ENCODE measurements around the gene UCK1. TPM values are rescaled to one million over a fixed set of nuclear protein-coding genes. Genes with fewer than 3 reads are reported as not detected.

UCK1 gene
- total and polyA plus RNA-seq, 2 of the 13 experiments (the other 11 are each of a cell fraction or from before 2014, with no cell fraction given), result 11.0 to 24.1 TPM

DNA sequence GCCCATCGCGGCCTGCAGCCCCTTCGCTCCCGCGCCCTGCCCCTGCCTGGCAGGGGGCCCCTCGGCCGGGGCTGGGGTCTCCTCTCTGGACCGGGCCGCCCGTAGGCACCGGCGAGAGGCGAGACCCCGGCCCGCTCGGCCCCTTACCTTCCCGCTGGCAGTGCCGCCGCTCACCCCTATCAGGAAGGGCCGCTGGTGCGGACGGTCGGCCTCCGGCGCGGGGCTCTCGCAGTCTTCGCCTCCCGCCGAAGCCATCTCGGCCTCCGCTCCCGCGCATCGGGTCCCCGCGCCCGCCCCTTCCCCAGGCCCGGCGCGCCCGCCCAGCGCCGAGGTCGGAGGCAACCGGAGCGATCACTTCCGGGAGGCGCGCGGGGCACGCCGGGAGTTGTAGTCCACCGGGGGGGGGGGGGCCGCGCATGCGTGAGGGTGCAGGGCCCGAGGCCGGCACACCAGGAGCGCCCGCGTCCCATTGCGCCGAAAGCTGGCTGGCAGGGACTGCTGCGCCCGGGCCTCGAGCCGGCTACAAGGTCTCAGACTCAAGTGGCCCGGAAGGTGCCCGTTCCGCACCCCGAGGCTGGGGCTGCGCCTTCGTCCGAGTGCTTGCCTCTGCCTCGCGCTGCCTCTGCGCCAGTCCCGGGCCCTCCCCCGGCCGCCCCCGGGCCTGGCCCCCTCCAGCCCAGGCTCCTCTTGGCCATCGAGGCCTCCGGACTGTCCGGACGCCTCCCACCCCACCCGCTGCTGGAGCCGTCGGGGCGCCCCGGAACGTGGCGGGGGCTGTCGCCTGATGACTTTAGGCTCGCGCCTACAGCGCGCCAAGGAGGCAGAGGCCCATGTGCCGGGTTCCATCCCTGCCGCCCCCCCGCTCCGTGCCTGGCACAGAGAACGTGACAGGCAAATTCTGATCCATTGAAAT, at the start of gene UCK1 (continued):
- TF ChIP-seq, protein P1, sequence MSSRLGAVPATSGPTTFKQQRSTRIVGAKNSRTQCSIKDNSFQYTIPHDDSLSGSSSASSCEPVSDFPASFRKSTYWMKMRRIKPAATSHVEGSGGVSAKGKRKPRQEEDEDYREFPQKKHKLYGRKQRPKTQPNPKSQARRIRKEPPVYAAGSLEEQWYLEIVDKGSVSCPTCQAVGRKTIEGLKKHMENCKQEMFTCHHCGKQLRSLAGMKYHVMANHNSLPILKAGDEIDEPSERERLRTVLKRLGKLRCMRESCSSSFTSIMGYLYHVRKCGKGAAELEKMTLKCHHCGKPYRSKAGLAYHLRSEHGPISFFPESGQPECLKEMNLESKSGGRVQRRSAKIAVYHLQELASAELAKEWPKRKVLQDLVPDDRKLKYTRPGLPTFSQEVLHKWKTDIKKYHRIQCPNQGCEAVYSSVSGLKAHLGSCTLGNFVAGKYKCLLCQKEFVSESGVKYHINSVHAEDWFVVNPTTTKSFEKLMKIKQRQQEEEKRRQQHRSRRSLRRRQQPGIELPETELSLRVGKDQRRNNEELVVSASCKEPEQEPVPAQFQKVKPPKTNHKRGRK (CRISPR knock-in tag; IDR thresholded peaks at IDR 0.05), result no peak
- TF ChIP-seq ZNF281 (CRISPR knock-in tag; IDR thresholded peaks at IDR 0.05; ENCODE audit: borderline replicate concordance) (no peak; the same call in 1 of the 2 replicates), ZBTB21 (CRISPR knock-in tag; IDR thresholded peaks at IDR 0.05) (no peak), ZNF546 (CRISPR knock-in tag; conservative IDR thresholded peaks at IDR 0.05) (no peak; the same call in 1 of the 2 replicates), AKAP8 (CRISPR knock-in tag; IDR thresholded peaks at IDR 0.05) (no peak), YEATS4 (CRISPR knock-in tag; IDR thresholded peaks at IDR 0.05; ENCODE audit: borderline replicate concordance) (no peak), HIVEP1 (CRISPR knock-in tag; IDR thresholded peaks at IDR 0.05) (no peak), HMGXB4 (CRISPR knock-in tag; IDR thresholded peaks at IDR 0.05; ENCODE audit: borderline replicate concordance in 1 of 2, low read depth in 1 of 2) (no peak), TCF7 (IDR thresholded peaks at IDR 0.05; ENCODE audit: low read depth) (no peak), MTERF4 (CRISPR knock-in tag; IDR thresholded peaks at IDR 0.05) (no peak)
- TF ChIP-seq, protein P2, sequence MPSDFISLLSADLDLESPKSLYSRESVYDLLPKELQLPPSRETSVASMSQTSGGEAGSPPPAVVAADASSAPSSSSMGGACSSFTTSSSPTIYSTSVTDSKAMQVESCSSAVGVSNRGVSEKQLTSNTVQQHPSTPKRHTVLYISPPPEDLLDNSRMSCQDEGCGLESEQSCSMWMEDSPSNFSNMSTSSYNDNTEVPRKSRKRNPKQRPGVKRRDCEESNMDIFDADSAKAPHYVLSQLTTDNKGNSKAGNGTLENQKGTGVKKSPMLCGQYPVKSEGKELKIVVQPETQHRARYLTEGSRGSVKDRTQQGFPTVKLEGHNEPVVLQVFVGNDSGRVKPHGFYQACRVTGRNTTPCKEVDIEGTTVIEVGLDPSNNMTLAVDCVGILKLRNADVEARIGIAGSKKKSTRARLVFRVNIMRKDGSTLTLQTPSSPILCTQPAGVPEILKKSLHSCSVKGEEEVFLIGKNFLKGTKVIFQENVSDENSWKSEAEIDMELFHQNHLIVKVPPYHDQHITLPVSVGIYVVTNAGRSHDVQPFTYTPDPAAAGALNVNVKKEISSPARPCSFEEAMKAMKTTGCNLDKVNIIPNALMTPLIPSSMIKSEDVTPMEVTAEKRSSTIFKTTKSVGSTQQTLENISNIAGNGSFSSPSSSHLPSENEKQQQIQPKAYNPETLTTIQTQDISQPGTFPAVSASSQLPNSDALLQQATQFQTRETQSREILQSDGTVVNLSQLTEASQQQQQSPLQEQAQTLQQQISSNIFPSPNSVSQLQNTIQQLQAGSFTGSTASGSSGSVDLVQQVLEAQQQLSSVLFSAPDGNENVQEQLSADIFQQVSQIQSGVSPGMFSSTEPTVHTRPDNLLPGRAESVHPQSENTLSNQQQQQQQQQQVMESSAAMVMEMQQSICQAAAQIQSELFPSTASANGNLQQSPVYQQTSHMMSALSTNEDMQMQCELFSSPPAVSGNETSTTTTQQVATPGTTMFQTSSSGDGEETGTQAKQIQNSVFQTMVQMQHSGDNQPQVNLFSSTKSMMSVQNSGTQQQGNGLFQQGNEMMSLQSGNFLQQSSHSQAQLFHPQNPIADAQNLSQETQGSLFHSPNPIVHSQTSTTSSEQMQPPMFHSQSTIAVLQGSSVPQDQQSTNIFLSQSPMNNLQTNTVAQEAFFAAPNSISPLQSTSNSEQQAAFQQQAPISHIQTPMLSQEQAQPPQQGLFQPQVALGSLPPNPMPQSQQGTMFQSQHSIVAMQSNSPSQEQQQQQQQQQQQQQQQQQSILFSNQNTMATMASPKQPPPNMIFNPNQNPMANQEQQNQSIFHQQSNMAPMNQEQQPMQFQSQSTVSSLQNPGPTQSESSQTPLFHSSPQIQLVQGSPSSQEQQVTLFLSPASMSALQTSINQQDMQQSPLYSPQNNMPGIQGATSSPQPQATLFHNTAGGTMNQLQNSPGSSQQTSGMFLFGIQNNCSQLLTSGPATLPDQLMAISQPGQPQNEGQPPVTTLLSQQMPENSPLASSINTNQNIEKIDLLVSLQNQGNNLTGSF (CRISPR knock-in tag; IDR thresholded peaks at IDR 0.05), result no peak
- TF ChIP-seq, protein P3, sequence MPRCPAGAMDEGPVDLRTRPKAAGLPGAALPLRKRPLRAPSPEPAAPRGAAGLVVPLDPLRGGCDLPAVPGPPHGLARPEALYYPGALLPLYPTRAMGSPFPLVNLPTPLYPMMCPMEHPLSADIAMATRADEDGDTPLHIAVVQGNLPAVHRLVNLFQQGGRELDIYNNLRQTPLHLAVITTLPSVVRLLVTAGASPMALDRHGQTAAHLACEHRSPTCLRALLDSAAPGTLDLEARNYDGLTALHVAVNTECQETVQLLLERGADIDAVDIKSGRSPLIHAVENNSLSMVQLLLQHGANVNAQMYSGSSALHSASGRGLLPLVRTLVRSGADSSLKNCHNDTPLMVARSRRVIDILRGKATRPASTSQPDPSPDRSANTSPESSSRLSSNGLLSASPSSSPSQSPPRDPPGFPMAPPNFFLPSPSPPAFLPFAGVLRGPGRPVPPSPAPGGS (CRISPR knock-in tag; IDR thresholded peaks at IDR 0.05), result 0 out of 2 replicates have a peak, but pooled peaks have one; percentile 45

Measured in HepG2 (cell line).